Inferior parietal cortex (tissue), 1 donor: Measurements from ENCODE around the gene CXCR6.
A peak's percentile ranks its signal among the peaks of the same experiment; 100 is the strongest.

Experiments used
- DNase-seq: peaks from one replicate; pipeline ENCODE4 v3.0.0-alpha.2; 2016; ENCODE audit errors: extremely low spot score

Gene CXCR6

DNA sequence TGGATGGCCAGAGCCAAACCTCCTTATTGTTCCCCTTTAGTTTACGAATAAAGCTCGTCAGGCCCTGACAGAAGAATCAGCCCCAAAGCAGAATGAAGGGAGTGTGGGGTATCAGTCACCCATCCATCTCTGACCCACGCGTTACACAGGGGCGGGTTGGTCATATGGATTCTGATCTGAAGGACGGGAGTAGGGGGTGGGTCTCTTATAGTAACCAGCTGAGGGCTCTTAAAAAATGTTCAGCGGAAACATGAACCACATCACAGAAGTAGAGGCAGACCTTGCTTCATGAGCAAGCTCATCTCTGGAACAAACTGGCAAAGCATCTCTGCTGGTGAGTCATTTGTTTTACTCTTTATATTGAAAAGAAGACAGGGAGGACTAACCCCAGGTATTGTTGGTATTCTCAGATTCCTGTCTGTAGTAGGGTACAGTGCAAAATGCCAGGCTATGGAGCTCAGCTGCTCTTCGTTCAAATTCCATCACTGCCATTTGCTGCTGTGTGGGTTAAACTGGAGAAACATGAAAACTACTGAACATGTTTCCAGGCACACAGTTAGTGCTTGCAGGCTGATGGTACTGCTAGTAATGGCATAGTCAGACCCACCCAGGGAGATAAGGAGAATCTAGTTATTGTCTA is at the start of gene CXCR6:
CXCR6 (plus strand) TSS at position 258 of the 640 bp plus-strand sequence. CDS start 3,018 bp downstream, outside the sequence.
- no peak for DNase-seq

DNA sequence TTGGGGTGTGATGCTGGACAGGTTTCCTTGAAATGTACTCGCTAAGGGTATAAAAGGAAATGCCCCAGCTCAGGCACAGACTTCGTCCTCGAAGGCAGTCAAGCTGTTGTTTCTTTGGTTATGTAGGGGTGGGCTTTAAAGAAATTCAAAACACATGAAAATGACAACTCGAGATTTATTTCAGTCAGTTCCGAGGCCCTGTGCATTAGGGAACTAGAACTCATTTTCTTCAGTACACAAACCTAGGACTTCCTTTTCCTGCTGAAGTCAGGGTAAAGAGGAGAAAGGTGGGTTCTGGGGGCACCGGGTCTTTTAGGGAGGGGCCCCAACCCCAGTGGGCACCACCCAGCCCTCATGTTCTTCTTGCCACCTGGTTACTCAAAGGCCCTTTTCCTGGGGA is 49.2 kb upstream of the CXCR6 start:
- no peak for DNase-seq

DNA sequence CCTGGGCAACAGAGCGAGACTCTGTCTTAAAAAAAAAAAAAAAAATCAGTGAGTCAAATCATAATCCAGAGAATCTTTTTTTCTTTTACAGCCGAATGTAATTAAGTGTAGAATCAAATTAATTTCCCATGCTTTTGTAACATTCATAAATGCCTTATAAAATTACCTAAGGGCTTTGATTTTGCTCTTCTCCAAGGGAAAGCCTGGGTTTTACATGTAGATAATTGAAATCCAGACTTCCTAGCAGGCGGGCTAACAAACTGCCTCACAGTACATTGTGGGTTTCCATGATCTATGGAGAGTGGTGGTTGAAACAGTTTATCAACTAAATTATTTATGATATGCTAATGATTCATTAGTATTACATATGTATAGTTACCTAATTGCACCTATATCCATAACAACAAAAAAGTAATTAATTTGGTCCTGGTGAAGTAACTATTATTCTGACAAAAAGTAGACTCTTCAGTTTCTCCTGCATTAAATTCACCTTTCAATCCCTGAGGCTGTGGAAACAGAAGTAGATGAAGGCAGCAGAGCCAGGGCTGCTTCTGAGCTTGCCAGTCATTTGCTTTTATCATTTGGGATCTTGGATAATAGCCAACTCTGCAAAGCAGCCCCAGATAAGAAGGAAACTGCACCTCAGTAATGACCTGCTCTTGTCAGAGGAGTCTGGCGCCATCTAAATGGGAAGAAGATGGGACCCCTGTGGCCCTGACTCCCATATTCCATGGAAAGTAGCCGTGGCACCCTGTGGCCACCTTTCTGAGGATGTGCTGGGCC is 47.4 kb upstream of the CXCR6 start:
- no peak for DNase-seq

DNA sequence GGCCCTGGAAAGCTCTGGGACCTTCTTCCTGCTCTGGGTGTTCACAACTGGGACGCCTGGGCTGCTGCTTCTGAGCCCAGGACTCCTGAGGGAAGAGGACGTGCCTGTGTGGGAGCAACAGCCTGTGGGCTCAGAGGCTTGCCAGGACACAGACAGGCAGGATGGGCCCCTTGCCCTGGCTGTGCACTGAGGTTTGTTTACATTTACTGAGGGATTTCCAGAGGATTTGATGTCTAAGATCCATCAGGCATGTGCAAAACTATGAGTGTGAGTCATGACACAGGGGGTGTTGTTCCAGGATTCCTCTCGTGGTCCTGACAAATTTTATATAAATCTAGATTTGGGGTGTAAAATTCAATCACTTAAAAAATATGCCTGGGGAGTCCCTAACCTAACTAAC is 46.3 kb upstream of the CXCR6 start:
- DNase-seq, result no peak

DNA sequence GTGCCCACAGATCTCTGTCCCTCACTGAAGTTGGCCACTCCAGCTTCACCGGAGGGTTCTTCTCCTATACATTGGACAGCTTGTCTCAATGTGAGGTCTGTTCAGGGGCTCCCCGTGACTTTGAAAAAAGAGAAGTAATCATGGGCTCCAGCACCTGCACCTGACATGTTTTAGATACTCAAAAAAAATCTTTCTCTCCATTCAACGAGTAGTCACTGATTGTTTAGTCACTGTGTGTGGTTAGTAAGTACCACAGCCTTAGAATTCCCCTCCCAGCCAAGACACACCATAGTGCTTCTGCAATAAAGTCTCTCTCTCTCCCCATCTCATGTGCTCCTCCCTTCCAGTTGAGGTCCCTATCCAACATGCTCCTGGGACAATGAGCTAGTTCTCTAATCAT is 38.3 kb upstream of the CXCR6 start:
- DNase-seq, result no peak

DNA sequence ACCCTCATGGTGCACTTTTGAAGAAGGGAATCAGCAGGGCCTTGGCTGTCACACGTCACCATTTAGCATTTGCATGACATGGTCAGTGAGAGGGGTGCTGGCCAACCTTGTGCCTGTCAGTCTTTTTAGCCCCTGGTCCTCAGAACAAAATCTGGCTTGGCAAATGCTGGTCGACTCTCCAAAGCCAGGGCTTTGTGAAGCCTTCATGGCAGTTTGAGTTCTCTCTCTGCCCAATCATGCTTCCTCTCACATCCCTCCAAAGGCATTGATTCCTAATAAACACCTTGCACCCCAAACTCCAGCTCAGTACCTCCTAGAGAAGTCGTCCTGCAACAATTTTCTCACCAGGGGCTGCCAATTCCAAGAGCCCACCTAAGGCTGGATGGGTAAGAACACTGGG is 37.5 kb upstream of the CXCR6 start:
- DNase-seq, result no peak

DNA sequence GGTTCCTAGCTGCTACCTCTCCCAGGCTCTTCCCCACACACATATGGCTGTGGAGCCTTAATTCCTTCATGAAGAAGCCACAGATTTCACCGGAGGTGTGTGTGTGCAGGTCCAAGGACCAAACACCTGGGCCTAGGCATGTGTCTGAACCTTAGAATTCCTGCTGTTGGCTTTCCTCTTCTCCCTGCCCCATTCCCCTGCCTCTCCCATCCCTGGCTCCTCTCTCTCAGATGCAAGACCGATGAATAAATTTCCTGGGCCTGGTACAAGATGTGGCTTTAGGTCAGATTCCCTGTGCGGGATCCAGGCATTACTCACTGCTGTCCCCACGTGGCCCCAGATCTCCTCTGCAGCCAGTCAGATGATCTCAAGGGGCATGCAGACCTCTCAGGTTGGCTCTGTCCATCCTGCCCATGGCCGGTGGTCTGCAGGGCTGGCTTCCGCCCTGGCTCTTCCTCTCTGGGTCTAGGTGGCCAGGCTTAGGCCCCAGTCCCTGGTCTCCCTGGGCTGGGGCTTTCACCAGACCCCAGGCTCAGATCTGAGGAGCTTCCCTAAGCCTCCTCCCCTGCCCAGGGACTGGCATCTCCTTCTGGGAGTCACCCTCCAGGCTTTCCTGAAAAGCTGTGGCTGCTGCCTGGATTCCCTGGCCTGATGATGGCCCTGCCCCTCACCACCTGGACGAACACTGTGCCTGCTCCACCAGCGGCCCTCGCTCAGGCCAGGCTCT is 36.4 kb upstream of the CXCR6 start:
- DNase-seq, result no peak

DNA sequence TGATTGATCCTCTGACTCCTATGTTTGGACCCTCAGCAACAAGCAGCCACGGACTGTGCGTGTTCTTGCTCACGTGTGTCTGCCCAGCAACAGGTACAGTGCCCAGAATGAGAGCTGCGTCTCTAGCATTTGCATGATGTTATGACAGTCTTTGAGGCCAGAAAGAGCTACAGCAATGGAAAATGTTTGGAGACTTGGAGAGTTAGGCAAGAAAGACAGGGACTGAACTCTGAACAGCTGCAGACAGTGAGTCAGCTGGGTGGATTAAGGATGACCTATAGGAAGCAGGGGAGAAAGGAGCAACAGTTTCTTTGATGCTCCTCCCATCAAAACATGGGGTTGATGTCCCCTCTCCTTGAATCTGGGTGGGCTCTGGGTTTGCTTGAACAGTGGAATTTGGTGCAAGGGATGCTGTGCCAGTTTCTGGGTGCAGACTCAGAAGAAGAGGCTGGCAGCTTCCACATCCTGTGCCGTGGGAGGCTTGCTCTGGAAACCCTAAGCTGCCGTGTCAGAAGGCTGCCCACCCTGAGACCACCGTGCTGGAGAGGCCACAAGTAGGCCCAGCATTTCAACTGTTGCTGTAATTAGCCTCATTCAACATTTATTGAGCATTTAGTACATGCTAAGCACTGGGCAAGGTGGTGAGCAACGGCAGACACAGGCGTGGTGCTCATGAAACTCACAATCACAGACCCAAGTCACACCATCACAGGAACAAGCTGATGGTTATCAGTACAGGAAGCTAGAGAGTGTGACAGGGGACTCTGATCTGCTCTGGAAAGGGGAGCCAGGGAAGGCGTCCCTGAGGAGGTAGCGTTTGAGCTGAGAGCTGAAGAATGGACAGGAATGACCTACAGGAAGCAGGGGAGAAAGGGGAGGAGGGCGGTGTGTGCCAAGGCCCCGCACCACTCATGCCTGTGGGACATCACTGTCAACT is 35.2 kb upstream of the CXCR6 start:
- DNase-seq, result no peak

DNA sequence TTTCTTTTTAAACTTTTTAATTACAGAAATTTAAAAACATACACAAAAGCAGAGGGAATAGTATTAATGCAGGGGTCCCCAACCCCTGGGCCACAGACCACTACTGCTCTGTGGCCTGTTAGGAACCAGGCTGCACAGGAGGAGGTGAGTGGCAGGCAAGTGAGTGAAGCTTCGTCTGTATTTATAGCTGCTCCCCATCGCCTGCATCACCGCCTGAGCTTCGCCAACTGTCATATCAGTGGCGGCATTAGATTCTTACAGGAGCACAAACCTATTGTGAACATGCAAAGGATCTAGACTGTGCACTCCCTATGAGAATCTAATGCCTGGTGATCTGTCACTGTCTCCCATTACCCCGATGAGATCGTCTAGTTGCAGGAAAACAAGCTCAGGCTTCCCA is 34.5 kb upstream of the CXCR6 start:
- no peak for DNase-seq

DNA sequence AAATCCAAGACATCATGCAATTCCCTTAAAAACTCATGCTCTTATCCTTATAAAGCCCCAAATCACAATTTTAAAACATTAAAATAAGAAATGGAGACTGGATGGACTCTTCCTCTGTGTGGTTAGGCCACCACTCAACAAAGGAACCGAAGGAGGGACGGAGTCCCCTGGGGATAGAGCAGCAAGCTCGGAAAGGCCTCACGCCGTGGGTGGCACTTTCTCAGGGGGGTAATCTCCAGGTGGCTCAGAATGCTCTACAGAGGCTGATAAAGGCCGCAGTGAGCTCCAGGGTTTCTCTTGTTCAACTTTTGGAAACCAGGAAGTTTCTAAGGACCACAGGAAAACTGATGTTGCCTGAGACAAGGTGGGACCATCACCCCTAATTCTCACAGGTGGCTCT is 33.7 kb upstream of the CXCR6 start:
- DNase-seq, result no peak

DNA sequence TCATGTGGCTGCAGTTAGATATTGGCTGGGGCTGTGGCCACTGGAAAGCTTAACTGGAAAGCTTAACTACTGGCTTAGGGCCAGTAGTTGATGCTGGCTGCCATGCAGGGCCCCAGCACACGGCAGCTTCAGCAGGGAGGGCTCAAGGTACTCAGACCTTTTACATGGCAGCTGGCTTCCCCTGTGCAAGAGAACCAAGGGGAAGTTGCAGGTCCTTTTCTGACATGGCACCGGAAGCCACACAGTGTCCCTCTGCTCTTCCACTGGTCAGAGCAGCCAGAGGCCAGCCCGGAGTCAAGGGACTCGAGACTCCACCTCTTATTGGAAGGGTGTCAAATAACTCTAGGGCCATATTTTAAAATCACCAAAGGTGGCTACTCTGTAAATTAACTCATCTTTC is 32.4 kb upstream of the CXCR6 start:
- DNase-seq, result no peak

DNA sequence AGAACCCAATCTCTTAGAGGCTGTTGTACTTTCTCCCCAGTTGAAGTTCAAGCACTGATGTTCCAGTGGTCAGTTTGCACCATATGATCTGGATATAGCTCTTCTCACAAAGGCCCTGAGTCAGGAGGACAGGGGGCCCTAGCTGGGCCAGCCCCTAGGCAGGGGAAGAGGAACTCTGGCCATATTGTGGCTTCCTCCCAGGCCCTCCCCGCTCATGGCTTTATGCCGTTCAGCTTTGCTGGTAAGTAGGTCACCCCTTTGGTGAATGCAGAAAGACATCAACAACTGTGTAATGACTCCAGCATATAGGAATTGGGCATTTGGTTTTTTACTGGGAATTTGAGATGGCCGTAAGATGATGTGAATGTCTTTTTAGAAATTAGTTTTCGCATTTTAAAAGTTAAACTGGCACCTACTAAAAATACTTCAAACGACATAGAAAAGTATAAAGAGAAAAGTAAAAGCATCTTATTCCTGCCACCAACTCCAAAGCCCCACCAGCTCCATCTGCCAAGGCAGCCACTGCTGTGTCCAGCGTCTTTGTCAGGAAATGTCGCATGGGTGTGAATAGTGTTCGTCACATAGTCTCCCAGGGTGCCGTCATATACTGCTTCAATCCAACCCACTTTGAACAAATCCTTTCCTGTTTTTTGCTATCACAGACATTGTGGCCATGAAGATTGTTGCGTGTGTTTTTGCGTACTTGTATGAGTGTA is 31.6 kb upstream of the CXCR6 start:
- DNase-seq, result no peak

DNA sequence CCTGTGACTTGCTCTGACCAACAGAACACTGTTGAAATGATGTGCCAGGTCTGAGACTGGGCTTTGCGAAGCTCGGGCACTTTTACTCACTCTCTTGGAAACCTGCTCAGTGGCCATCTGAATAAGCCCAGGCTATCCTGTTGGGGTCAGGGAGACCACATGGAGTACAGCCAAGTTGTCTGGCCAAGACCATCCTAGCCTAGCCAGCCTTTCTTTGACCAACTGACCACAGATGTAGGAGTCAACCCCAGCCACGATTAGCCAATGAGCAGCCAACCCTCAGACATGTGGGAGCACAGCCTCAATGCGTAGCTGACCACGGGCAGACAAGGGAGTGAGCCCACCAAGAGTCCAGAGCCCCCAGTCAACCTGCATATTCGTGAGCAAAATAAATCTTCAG is 30.8 kb upstream of the CXCR6 start:
- DNase-seq, result no peak

DNA sequence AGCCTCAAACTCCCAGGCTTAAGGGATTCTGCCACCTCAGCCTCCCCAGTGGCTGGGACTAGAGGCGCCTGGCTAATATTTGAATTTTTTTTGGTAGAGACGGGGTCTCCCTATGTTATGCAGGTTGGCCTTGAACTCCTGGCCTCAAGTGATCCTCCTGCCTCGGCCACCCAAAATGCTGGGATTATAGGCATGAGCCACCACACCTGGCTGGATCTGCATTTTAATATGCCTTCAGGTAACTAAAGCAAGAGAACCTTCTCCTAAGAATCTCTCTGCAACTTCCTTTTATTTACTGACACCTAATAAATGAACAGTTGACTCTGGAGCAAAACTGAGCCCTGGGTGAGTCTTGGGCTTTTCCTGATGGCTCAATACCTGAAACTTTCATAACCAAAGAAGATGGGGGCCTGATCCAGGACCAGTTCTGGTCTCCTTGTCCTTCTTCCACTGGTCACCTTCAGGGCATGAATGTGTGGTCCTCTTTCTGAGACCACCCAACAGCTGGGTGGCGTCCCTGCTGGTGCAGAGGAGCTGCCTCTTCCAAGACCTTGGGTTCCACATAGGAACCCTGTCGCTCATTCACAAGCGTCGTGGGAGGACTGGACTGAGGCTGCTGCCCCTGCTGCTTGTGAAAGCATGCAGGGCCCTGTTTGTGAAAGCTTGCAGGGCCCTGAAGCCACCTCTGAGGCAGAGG is 28.8 kb upstream of the CXCR6 start:
- no peak for DNase-seq

DNA sequence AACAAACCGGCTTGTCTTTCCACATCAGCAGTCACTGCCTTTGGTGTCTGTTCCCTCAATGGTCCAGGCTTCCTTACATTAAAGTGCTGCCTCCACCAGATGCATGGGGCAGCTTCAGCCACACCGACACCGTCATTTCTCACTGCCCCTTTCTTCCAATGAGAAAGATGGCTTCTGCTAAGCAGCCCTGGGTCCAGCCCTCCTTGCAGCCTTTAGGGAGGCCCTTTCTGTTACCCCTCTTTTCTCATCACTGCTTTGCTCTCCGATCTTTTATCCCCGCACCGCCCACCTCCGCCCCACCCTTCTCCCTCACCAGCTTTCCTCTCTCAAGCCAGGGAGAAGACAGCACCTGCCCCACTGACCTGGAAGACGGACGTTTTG is 28.2 kb upstream of the CXCR6 start:
- no peak for DNase-seq

DNA sequence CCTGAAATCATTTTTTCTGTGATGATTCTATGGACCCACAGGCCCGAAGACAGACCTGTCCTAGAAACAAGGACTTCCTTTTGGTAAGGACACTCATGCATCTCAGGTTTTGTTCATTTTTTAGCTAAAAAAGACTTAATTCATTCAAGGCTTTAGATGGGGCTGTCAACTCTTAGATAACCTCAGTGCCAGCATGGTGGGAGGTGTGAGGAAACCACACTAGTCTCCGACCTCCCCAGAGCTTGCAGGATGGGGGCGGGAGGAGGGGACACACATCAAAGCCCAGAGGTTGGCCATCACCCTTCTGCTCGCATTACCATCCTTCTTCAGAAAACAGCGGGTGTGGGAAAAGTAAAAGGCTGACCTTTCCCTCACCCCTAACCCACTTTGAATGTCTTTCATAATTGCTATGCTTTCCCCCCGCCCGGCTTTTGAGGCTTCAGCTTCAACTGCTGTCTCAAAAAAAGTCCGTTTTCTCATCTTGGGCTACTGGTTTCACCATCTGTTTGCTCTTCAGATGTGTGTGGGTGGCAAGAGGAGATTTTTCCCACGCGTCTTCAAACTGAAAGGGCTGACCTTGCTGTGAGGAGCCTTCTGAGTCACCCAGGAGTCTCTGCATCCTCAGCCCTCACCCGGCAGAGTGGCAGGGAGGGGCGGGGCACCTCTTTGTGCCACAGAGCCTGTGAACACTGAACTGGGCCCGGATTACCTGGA is 27.6 kb upstream of the CXCR6 start:
- DNase-seq, result peak; percentile 30

DNA sequence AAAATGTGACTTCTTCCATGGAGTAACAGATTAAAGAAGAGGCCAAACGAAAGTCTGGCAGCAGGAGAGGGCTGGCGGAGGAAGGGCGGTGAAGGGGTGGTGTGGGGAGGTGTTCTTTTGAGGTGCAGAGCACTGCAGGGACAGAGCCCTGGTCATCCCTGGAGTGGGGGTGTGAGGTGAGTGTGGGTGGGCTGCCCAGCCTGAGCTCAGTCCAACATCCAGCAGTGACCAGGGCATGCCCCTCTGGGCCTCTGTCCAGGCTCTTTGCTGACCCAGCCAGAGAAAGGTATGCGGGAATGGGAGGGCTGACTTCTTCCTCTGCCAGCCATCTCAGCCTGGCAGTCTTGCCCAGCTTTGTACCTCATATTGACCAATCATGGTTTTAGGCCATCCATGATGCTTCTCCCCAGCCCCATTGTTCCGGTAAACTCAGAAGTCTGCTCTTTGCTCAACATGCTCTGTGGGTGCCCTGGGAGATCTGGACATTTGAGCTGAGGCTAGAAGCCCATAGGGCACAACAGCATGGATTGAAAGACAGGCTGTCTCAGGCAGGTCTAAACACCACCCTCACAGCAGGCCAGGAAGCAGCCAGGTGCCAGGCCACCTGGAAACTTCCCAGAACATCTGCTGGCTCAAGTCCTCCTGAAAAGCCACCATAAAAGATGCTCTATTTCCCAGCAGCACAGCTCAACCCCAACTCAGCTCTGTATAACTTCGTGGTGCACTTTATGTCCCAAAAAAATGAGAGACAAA is 25.9 kb upstream of the CXCR6 start:
- no peak for DNase-seq

DNA sequence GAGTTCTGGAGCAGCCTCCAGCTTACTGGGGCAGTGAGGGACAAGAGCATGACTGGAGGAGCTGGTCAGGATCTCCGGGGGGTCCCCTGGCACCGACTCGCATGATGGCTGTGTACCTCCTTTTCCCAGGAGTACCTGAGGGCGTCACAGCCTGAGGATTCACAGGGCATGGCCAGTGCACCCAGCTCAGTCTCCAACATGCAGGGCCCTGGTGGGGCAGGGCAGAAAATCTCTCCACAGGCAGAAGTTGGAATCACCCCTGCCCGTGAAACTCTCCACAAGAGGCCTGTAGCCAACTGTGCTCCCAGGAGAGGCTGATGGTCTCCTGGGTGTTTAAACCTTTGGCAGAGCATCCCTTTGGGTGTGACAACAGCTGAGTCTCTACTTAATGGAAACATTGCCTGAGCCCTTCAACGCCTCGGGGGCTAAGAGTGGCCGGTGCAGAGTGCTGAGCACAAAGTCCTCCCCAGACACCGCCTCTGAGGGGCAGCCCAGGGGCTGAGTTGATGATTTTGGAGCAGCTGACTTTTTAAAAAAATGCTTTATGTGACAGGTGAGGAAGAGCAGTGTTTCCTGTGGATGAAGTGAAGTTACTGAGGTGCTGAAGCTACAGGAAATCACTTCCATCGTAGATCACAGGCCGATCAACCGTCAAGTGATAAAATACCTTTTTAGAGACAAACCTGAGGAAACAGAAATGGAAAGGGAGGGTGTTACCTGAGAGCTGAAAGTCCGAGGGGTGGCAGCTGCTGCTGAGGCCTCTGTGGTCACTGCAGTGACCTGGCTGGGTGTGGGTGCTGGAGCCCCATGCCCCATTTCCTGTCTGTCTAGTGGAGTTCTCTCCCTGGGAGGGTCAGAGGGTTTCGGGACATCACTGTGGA is 21.9 kb upstream of the CXCR6 start:
- DNase-seq, result no peak
